GM13977 (cell line): Measurements from ENCODE around the gene SAMHD1.
A peak's percentile ranks its signal among the peaks of the same experiment; 100 is the strongest.
"Not testable (repeated sequence)": the region's sequence is repeated elsewhere in the genome, so short reads cannot be mapped to it uniquely, and the experiment has no call there.

Source experiments
- DNase-seq: peaks from one replicate; pipeline ENCODE4 v3.0.0; 2012; ENCODE audit warnings: low spot score
- CTCF ChIP-seq: IDR thresholded peaks from 2 replicates; pipeline ENCODE4 v1.5.1; 2012; ENCODE audit warnings: mild to moderate bottlenecking, control low read depth; ENCODE audit not compliant: insufficient read depth; ENCODE audit errors: extremely low read depth, missing control alignments
- in situ Hi-C: fragments of 300-500 bp; cut with MboI; formaldehyde crosslinking; loops from one replicate; pipeline ENCODE4 v1.12.0; 2022; ENCODE audit warnings: low sequenced_read_pairs, low pct_unique_long_range_greater_than_20kb, mixed read lengths, inconsistent platforms; ENCODE audit not compliant: unreplicated experiment

SAMHD1 gene

GRCh38 chr20:36956016-36956415, 4.5 kb upstream of the SAMHD1 start:
- no peak for TF ChIP-seq CTCF
- in situ Hi-C loops, result no loop called here
- DNase-seq, result no peak

- in situ Hi-C loops, result no loop called here
- no peak for TF ChIP-seq CTCF
- DNase-seq, result no peak
Observed at GRCh38 chr20:36951979-36952738, 651 bp upstream of the SAMHD1 start.

- in situ Hi-C loops, result no loop called here
- TF ChIP-seq CTCF, result no peak
- DNase-seq, result peak; percentile 24
Observed at GRCh38 chr20:36950414-36951197, 902 bp downstream of the SAMHD1 start.

- in situ Hi-C loops, result no loop called here
- DNase-seq, result no peak
Observed at GRCh38 chr20:36941401-36941835, 10.1 kb downstream of the SAMHD1 start.

DNA sequence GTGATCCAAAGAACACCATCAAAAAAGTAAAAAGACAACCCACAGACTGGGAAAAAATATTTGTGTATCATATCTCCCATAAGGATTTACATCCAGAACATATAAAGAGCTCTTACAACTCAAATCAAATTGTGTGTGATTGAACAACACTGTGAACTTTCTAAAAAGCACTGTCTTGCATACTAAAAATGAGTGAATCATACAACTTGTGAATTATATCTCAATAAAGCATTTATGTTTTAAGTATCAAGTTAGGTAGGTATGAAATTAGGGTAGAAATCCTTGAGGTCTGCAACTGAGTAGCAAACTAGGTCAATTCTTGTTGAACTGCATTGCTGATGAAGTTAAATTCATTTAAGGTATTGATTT, 14.1 kb downstream of the SAMHD1 start:
- in situ Hi-C loops, result no loop called here
- TF ChIP-seq CTCF, result no peak
- no peak for DNase-seq

More at GRCh38 chr20:36941401-36941835, 10.1 kb downstream of the SAMHD1 start:
- no peak for TF ChIP-seq CTCF

GRCh38 chr20:36936761-36937401, 14.6 kb downstream of the SAMHD1 start:
- DNase-seq, in situ Hi-C loops: not testable (repeated sequence)

- TF ChIP-seq CTCF, result no peak
- in situ Hi-C loops, result no loop called here
- no peak for DNase-seq
Observed at GRCh38 chr20:36936341-36936740, 15.2 kb downstream of the SAMHD1 start.

DNA sequence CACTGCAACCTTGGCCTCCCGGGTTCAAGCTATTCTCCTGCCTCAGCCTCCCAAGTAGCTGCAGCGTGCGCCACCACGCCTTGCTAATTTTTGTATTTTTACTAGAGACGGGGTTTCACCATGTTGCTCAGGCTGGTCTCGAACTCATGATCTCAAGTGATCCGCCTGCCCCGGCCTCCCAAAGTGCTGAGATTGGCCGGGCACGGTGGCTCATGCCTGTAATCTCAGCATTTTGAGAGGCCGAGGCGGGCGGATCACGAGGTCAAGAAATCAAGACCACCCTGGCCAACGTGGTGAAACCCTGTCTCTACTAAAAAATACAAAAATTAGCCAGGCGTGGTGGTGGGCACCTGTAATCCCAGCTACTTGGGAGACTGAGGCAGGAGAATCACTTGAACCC, 17.9 kb downstream of the SAMHD1 start:
- DNase-seq, in situ Hi-C loops: not testable (repeated sequence)
